IPS-18a (cell line): ENCODE results near the gene HAT1.
"Not testable (repeated sequence)": the region's sequence is repeated elsewhere in the genome, so short reads cannot be mapped to it uniquely, and the experiment has no call there.

Experiments
- H3K27ac ChIP-seq: one replicate; pipeline ENCODE4 v1.5.1; 2013; ENCODE audit warnings: low read length
- H3K27me3 ChIP-seq: one replicate; pipeline ENCODE4 v1.6.1; 2013; ENCODE audit warnings: mild to moderate bottlenecking, low read length; ENCODE audit not compliant: control insufficient read depth, insufficient read depth
- H3K36me3 ChIP-seq: one replicate; pipeline ENCODE4 v1.6.1; 2013; ENCODE audit warnings: low read depth, low read length; ENCODE audit not compliant: control insufficient read depth
- H3K4me1 ChIP-seq: one replicate; pipeline ENCODE4 v1.6.1; 2013; ENCODE audit warnings: low read depth, low read length; ENCODE audit not compliant: control insufficient read depth
- H3K4me3 ChIP-seq: one replicate; pipeline ENCODE4 v1.5.1; 2013; ENCODE audit warnings: low read length
- H3K9ac ChIP-seq: one replicate; pipeline ENCODE4 v1.6.1; 2013; ENCODE audit warnings: mild to moderate bottlenecking, low read length, moderate library complexity
- H3K9me3 ChIP-seq: one replicate; pipeline ENCODE4 v1.6.1; 2013; ENCODE audit warnings: low read depth, low read length; ENCODE audit not compliant: control insufficient read depth

Gene HAT1

GRCh38 chr2:171983924-171984323 is 61.7 kb downstream of the HAT1 start:
- not testable (repeated sequence) for H3K9ac ChIP-seq, H3K9me3 ChIP-seq, H3K4me3 ChIP-seq, H3K27me3 ChIP-seq, H3K4me1 ChIP-seq, H3K27ac ChIP-seq
- H3K36me3 ChIP-seq: peaks cover 27% of the 10 kb centered on the region

GRCh38 chr2:171985076-171985475 is 62.8 kb downstream of the HAT1 start:
- Histone ChIP-seq H3K9me3 (no peaks in the 10 kb centered on the region), H3K27me3 (no peaks in the 10 kb centered on the region), H3K4me1 (no peaks in the 10 kb centered on the region), H3K4me3 (no peak overlapping the region), H3K36me3 (peaks cover 21% of the 10 kb centered on the region), H3K27ac (no peak overlapping the region), H3K9ac (no peak overlapping the region)

- Histone ChIP-seq H3K4me3 (no peak overlapping the region), H3K27ac (no peak overlapping the region), H3K27me3 (no peaks in the 10 kb centered on the region), H3K9ac (no peak overlapping the region), H3K9me3 (no peaks in the 10 kb centered on the region), H3K4me1 (no peaks in the 10 kb centered on the region), H3K36me3 (peaks cover 21% of the 10 kb centered on the region)
Measured at GRCh38 chr2:171986778-171987177, 64.5 kb downstream of the HAT1 start.

GRCh38 chr2:171991027-171991426 is 68.8 kb downstream of the HAT1 start:
- H3K9me3 ChIP-seq: no peaks in the 10 kb centered on the region
- H3K4me1 ChIP-seq: no peaks in the 10 kb centered on the region
- H3K9ac ChIP-seq: no peak overlapping the region
- H3K36me3 ChIP-seq: no peaks in the 10 kb centered on the region
- no peak overlapping the region for H3K4me3 ChIP-seq
- H3K27me3 ChIP-seq: no peaks in the 10 kb centered on the region
- no peak overlapping the region for H3K27ac ChIP-seq

GRCh38 chr2:171995586-171995985 is 73.3 kb downstream of the HAT1 start:
- H3K4me3 ChIP-seq: no peak overlapping the region
- H3K27me3 ChIP-seq: peaks cover 16% of the 10 kb centered on the region
- no peak overlapping the region for H3K27ac ChIP-seq
- H3K36me3 ChIP-seq: no peaks in the 10 kb centered on the region
- H3K9ac ChIP-seq: no peak overlapping the region
- H3K9me3 ChIP-seq: no peaks in the 10 kb centered on the region
- H3K4me1 ChIP-seq: no peaks in the 10 kb centered on the region

- Histone ChIP-seq H3K27ac (no peak overlapping the region), H3K4me3 (no peak overlapping the region), H3K36me3 (no peaks in the 10 kb centered on the region), H3K9ac (no peak overlapping the region), H3K27me3 (peaks cover 16% of the 10 kb centered on the region), H3K9me3 (no peaks in the 10 kb centered on the region), H3K4me1 (no peaks in the 10 kb centered on the region)
Measured at GRCh38 chr2:171996021-171996420, 73.8 kb downstream of the HAT1 start.

- not testable (repeated sequence) for H3K4me1 ChIP-seq, H3K9me3 ChIP-seq, H3K4me3 ChIP-seq, H3K36me3 ChIP-seq, H3K9ac ChIP-seq, H3K27ac ChIP-seq
- H3K27me3 ChIP-seq: peaks cover 16% of the 10 kb centered on the region
Measured at GRCh38 chr2:171997031-171997430, 74.8 kb downstream of the HAT1 start.

GRCh38 chr2:171999161-171999560 is 76.9 kb downstream of the HAT1 start:
- H3K9ac ChIP-seq: peak overlapping the region; percentile 99
- no peak overlapping the region for H3K27ac ChIP-seq
- peak overlapping the region; percentile 99 for H3K4me3 ChIP-seq

GRCh38 chr2:171999604-172000469 is 77.6 kb downstream of the HAT1 start, which contains the start of gene METAP1D:
Gene METAP1D, plus strand, starts transcription at chr2:171999953. Its CDS starts 17 bp downstream, at chr2:171999970.
- H3K9me3 ChIP-seq: no peaks in the 10 kb centered on the region
- H3K27ac ChIP-seq: peak within 1 kb of the TSS; percentile 96

More at GRCh38 chr2:171999161-171999560, 76.9 kb downstream of the HAT1 start:
- Histone ChIP-seq H3K9me3 (no peaks in the 10 kb centered on the region), H3K36me3 (no peaks in the 10 kb centered on the region), H3K4me1 (no peaks in the 10 kb centered on the region), H3K27me3 (peaks cover 16% of the 10 kb centered on the region)

GRCh38 chr2:172000696-172001361 is 78.6 kb downstream of the HAT1 start:
- no peaks in the 10 kb centered on the region for H3K4me1 ChIP-seq
- no peaks in the 10 kb centered on the region for H3K9me3 ChIP-seq
- H3K9ac ChIP-seq: peak overlapping the region; percentile 99
- peak overlapping the region; percentile 99 for H3K4me3 ChIP-seq
- H3K36me3 ChIP-seq: no peaks in the 10 kb centered on the region
- H3K27ac ChIP-seq: peak overlapping the region; percentile 96
- peaks cover 16% of the 10 kb centered on the region for H3K27me3 ChIP-seq

More at GRCh38 chr2:171999604-172000469, 77.6 kb downstream of the HAT1 start, which contains the start of gene METAP1D:
- H3K9ac ChIP-seq: peak within 1 kb of the TSS; percentile 99
- H3K4me3 ChIP-seq: peak within 1 kb of the TSS; percentile 99
- peaks cover 16% of the 10 kb centered on the region for H3K27me3 ChIP-seq
- no peaks in the 10 kb centered on the region for H3K36me3 ChIP-seq
- H3K4me1 ChIP-seq: no peaks in the 10 kb centered on the region

GRCh38 chr2:172007372-172007771 is 85.1 kb downstream of the HAT1 start:
- H3K9ac ChIP-seq: no peak overlapping the region
- H3K27me3 ChIP-seq: no peaks in the 10 kb centered on the region
- H3K4me1 ChIP-seq: peaks cover 5% of the 10 kb centered on the region
- no peak overlapping the region for H3K4me3 ChIP-seq
- H3K27ac ChIP-seq: no peak overlapping the region
- H3K9me3 ChIP-seq: no peaks in the 10 kb centered on the region
- H3K36me3 ChIP-seq: no peaks in the 10 kb centered on the region
